ENCODE measurements around the gene KRT7. TPM values are rescaled to one million over a fixed set of nuclear protein-coding genes. Genes with fewer than 3 reads are reported as not detected.
"Not testable (repeated sequence)": the region's sequence is repeated elsewhere in the genome, so short reads cannot be mapped to it uniquely, and the experiment has no call there.

The KRT7 gene
- total RNA-seq, 1 donor from 2014 or later: not detected

- no peak for DNase-seq
These were observed 3.2 kb upstream of the KRT7 start for GRCh38 chr12:52229836-52230343.

GRCh38 chr12:52230364-52231281 lies 2.4 kb upstream of the KRT7 start:
- DNase-seq: no peak

DNA sequence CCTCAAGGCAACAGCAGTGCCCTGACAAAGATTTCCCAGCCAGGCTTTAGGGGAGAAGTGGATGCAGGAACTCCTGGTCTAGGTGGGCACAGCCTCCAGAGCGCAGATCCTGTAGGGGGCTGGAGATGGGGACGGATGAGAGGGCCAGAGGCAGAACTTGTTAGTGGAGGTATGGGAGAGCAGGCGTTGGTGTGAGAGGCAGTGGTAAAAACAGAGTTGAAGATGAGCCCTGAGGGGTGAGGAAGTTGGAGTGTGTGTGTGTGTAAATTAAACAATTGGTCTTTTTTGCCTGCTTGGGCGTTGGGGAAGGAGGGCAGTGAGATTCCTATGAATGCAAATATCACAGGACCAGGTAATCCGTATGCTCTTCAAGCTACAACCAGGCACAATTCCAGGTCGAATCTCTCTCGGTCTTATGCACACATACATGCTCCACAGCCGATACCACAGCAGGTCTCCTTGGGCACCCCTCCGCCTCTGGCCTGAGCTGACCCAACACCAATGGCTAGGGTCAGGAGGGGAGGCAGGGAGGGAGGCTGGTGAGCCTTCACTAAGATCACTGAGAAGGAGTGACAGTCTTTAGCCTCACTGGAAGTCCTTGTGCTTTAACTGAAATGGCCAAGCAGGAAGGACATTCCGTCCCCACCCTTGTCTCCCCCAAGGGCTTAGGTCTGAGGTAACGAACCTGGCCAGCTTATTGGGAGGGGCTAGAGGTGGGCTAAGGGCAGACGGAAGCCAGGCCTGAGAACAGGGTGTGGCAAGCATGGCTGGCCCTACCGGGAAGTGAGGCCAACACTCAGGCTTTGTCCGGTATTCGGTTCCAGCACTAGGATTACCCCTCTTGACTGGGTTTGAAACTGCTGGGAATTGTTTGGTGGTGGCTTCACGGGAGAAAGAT lies 1.5 kb upstream of the KRT7 start:
- no peak for DNase-seq

DNA sequence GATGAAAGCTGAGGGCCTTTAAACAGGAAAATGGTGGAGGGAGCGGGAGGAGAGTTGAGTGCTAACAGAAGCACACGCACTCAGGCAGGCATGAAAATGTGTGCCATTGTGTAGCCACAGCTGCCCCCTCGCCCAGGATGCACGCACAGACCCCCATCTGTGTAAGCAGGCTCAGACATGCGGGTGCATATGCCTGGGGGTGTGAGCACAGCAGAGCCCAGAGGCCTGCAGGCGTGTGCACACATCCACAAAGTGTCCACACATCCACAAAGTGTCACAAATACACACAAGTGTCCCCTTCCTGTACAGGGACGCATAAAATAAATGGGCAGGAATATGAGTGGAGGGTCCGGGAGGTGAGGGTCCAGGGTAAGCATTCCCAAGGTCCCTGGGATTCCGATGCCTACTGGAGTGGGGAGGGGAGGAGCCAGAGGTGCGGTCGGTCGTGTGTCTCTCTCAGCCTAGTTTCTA lies 805 bp upstream of the KRT7 start:
- DNase-seq: no peak

GRCh38 chr12:52233462-52234207 lies 592 bp downstream of the KRT7 start:
- DNase-seq: no peak

DNA sequence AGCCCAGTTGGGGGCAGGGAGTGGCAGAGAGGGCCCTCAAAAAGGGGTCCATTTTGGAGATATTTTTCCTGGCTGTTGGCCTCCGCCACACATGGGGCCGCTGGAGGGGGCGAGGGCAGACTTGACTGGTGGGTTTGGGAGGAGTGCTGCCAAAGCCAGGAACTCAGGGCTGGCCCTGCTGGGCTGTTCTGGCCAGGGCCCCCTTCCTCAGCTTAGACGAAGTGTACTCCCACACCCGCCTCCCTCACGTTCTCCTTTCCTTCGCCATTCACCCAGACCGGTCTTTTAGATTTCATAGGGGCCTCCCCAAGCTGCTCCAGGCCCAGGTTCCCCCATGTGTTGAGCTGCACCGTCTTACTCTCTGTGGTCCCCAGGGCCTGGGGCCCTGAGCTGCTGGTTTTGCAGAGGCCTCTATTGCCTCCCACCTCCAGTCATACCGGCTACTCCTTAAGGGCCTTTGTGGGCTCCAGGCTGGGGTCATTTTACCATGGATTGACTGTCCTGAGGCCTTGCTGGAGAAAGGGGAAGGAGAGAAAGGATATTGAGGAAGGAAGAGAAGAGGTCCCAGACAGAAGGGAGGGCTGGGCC lies 1.3 kb downstream of the KRT7 start:
- DNase-seq: no peak

- DNase-seq: no peak
These were observed 2.1 kb downstream of the KRT7 start for GRCh38 chr12:52235001-52235764.

GRCh38 chr12:52235822-52236361 lies 2.8 kb downstream of the KRT7 start:
- no peak for DNase-seq

DNA sequence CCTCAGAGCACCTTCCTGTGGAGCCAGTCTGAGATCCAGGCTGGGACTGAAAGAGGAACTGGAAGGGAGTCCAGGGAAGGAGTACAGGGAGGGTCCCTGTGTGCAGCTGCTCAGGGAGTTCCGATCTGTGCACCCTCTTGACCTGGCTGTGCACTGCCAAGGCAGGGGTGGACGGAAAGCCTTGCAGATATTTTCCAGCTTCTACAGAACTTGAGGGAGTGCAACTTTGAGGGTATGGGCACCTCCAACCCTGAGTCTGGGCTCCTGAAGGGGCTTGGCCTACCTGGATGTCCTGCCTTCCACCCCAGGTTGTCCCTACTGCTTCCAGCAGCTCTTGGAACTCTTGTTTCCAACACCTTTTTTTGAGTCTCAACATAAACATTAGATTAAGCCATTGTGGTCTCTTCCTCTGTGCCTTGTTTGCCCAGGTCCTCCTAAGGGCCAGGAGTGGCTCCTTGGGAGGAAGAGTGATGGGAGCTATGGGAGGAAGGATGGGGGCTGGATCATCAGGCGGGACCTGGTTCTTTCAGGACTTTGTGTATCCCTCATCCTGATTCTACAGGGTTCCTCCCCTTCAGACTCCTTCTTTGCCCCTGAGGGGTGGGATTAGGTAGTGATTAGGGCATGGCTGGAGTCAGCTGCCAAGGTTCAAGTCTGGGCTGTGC lies 3.5 kb downstream of the KRT7 start:
- no peak for DNase-seq

DNA sequence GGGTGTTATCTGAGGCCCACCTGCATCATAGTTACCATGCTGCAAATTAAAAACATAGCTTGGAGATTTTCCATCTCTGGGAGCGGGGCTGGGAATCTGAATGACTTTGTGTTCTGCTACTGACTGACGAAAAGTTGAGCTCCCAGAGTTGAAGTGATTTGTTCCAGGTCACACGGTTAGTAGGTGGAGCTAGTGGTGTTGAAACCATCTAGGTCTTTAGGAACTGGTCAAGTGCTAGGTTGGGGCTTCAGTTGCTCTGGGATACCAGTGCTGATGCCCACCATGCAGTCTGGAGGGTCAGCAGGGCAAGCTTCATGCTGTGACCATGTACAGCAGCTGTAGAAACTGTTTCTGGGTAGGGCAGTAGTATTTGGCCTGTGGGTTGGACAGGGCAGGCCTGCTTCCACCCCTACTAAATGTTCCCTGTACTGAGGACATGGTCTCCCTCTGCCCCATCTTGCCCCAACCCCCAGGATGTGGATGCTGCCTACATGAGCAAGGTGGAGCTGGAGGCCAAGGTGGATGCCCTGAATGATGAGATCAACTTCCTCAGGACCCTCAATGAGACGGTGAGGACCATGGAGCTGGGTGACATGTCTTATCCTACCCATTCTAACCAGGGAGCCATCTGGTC lies 5.3 kb downstream of the KRT7 start:
- no peak for DNase-seq

GRCh38 chr12:52238916-52239646 lies 6.0 kb downstream of the KRT7 start:
- no peak for DNase-seq

DNA sequence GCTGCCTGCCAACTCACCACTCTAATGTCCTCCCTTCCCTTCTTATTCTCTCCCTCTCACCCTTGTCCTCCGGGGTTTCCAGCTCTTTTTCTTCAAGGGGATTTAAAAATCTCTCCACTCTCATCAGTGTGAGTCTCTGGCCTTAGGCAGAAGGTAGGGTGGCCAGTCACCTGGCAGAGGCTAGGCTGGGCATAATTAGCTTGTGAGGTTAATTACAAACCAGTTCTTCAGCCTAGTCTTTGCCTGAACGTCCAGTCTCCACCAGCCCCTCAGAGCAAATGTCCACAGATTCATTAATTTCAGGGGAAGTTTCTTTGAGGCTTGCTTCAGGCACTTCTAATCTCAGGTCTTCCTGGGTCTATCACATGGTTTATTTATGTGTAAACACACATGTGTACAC lies 6.7 kb downstream of the KRT7 start:
- DNase-seq: no peak

- not testable (repeated sequence) for DNase-seq
These were observed 7.2 kb downstream of the KRT7 start for GRCh38 chr12:52240247-52240646.

GRCh38 chr12:52241205-52241842 lies 8.3 kb downstream of the KRT7 start:
- DNase-seq: no peak

DNA sequence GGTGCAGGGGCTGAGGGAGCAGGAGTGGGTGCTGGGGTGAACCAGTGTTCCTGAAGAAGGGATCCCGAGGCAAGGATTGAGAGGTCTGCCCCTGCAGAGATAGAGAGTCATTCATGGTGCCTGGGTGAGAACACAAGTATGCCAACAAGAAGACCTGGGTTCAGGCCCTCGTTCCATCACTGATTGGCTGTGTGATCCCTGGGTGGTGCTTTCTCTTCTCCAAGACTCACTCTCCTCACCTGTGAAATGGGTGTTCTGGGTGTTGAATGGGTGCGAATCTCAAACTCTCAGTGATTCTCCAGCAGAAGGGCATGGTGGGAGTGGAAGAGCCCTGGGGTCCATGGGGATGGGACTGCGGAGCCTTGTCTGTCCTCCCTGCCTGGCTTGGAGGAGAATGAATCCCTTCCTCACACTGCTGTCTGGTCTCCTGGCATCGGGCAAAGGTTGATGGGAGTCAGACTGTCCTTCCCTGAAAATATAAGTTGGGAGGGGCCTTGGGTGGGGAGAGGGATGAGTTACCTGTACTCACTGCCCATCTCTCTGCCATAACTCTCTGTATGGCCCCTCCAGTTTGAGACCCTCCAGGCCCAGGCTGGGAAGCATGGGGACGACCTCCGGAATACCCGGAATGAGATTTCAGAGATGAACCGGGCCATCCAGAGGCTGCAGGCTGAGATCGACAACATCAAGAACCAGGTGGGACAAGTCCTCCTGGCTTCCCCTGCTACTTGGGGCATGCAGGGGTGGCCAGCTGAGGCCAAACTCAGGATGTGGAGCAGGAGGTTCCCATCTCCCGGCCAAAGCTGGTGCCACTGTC lies 9.6 kb downstream of the KRT7 start:
- DNase-seq: no peak

DNA sequence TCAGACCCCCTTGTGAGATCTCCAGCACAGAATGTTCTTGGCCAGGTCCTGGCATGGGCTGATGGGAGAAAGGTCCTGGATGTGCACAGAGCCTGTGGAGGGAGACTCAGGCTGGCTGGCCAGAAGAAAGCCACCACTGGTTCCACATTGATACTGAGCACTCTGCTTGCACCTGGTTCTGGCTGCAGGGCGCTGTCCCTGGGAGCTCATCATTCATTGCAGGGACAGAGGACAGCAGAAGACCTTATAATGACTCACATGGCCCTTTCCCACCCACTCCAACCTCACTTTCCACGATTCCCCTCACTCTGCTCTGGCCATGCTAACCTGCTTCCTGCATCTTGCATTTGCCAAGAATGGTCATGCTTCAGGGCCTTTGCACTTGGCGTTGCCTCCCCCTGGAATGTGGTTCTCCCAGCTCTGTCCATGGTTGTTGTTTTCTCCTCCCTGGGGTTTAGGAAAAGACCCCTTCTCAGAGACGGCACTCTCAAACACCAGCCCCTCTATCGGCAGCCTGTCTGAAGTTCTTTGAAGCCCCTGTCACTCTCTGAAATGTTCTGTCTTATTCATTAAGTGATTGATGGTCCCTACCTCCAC lies 10.3 kb downstream of the KRT7 start:
- no peak for DNase-seq
